WTC11 (cell line): ENCODE measurements around the gene CHRNE. TPM values are rescaled to one million over a fixed set of nuclear protein-coding genes. Genes with fewer than 3 reads are reported as not detected.
"Not testable (repeated sequence)": the region's sequence is repeated elsewhere in the genome, so short reads cannot be mapped to it uniquely, and the experiment has no call there.

Experiments used
- ATAC-seq: fragments of 200-7000 bp; cut with Tn5 transposase; 2 replicates; pipeline ENCODE4 v1.10.0; 2021; ENCODE audit warnings: mild to moderate bottlenecking, moderate library complexity
- CTCF ChIA-PET: fragments of 300-600 bp; sonication (Branson Sonifier 250); formaldehyde crosslinking; loops from one replicate; lab custom pipeline; 2021; ENCODE audit warnings: antibody characterized with exemption; lab: Charles Lee
- POLR2A ChIA-PET: fragments of 350-600 bp; sonication (Branson Sonifier 250); formaldehyde crosslinking; loops from one replicate; lab custom pipeline; 2021; ENCODE audit warnings: antibody characterized with exemption; lab: Charles Lee
- DNase-seq: peaks from one replicate; pipeline ENCODE4 v3.0.0; 2021; ENCODE audit warnings: low spot score
- H3K27ac Mint-ChIP-seq: 2 replicates; pipeline ENCODE4 v1.8.0; 2021; ENCODE audit warnings: mixed read lengths
- H3K27me3 Mint-ChIP-seq: 2 replicates; pipeline ENCODE4 v1.8.0; 2021; ENCODE audit warnings: low read depth, mild to moderate bottlenecking, moderate library complexity, mixed read lengths
- H3K36me3 Mint-ChIP-seq: 2 replicates; pipeline ENCODE4 v1.8.0; 2021; ENCODE audit warnings: mixed read lengths
- H3K4me1 Mint-ChIP-seq: 2 replicates; pipeline ENCODE4 v1.8.0; 2022; ENCODE audit warnings: mixed read lengths
- H3K4me3 Mint-ChIP-seq: 2 replicates; pipeline ENCODE4 v1.8.0; 2021; ENCODE audit warnings: mild to moderate bottlenecking, moderate library complexity, mixed read lengths
- H3K9me3 Mint-ChIP-seq: 2 replicates; pipeline ENCODE4 v1.8.0; 2021; ENCODE audit warnings: mixed read lengths
- ATF3 ChIP-seq: sonication (generic); formaldehyde crosslinking; conservative IDR thresholded peaks from 2 replicates; pipeline ENCODE4 v1.8.1; 2022; ENCODE audit warnings: mild to moderate bottlenecking, missing genetic modification reagents
- CREB1 ChIP-seq: sonication (generic); formaldehyde crosslinking; IDR thresholded peaks from 2 replicates; pipeline ENCODE4 v1.8.0; 2023; ENCODE audit warnings: mild to moderate bottlenecking, missing genetic modification reagents
- ETV6 ChIP-seq: sonication (generic); formaldehyde crosslinking; IDR thresholded peaks from 2 replicates; pipeline ENCODE4 v1.8.1; 2022; ENCODE audit warnings: mild to moderate bottlenecking, missing genetic modification reagents
- GABPB1 ChIP-seq: sonication (generic); formaldehyde crosslinking; IDR thresholded peaks from 2 replicates; pipeline ENCODE4 v1.8.1; 2023; ENCODE audit warnings: mild to moderate bottlenecking, missing genetic modification reagents
- HMGA2 ChIP-seq: fragments of 250-450 bp; sonication (Bioruptor Pico); IDR thresholded peaks from 2 replicates; pipeline ENCODE4 v1.4.0; 2021; ENCODE audit warnings: mild to moderate bottlenecking, moderate library complexity
- IRF2 ChIP-seq: sonication (generic); formaldehyde crosslinking; IDR thresholded peaks from 2 replicates; pipeline ENCODE4 v1.8.0; 2022; ENCODE audit warnings: low read depth, missing genetic modification reagents, borderline replicate concordance
- NFE2L1 ChIP-seq: sonication (generic); formaldehyde crosslinking; IDR thresholded peaks from 2 replicates; pipeline ENCODE4 v1.8.1; 2023; ENCODE audit warnings: missing genetic modification reagents
- SOX15 ChIP-seq: fragments of 250-450 bp; sonication (Bioruptor Pico); IDR thresholded peaks from 2 replicates; pipeline ENCODE4 v1.9.0; 2021; ENCODE audit warnings: mild to moderate bottlenecking
- ZNF121 ChIP-seq: sonication (generic); formaldehyde crosslinking; IDR thresholded peaks from 2 replicates; pipeline ENCODE4 v1.8.0; 2023; ENCODE audit warnings: missing genetic modification reagents
- ZNF416 ChIP-seq: fragments of 250-450 bp; sonication (Bioruptor Pico); IDR thresholded peaks from 2 replicates; pipeline ENCODE4 v1.9.0; 2021; ENCODE audit warnings: mild to moderate bottlenecking, inconsistent platforms
- total RNA-seq: library from RNA; stranded (reverse); gene quantifications from 3 replicates; pipeline ENCODE4 v1.2.3, GENCODE V29; 2021
- TF ChIP-seq, protein P1 (sequence below): fragments of 250-450 bp; sonication (Bioruptor Pico); IDR thresholded peaks from 2 replicates; pipeline ENCODE4 v2.1.2; 2022; ENCODE audit warnings: mild to moderate bottlenecking, moderate library complexity
- TF ChIP-seq, protein P2 (sequence below): sonication (generic); formaldehyde crosslinking; IDR thresholded peaks from 2 replicates; pipeline ENCODE4 v1.8.1; 2022; ENCODE audit warnings: missing genetic modification reagents, borderline replicate concordance

Gene CHRNE
- total RNA-seq, 1 experiment from 2014 or later = 0.70 TPM

- CTCF ChIA-PET = interaction anchor here (1.1 kb wide), 1 partner anchor 30 kb away, joined by 3 read pairs; no protein-coding TSS in a partner anchor
- not testable (repeated sequence) for ATAC-seq, H3K9me3 Mint-ChIP-seq, H3K27me3 Mint-ChIP-seq, DNase-seq, H3K4me3 Mint-ChIP-seq, H3K4me1 Mint-ChIP-seq, H3K27ac Mint-ChIP-seq, H3K36me3 Mint-ChIP-seq
- POLR2A ChIA-PET = interaction anchor here (0.6 to 0.8 kb wide), 2 partner anchors 14 to 62 kb away, joined by 3 read pairs; no protein-coding TSS in a partner anchor
- peak; percentile 97 for TF ChIP-seq HMGA2 (CRISPR knock-in tag)
These were observed 33.6 kb downstream of the CHRNE start for GRCh38 chr17:4869058-4869998.

GRCh38 chr17:4867535-4867934, 35.4 kb downstream of the CHRNE start:
- ChIA-PET CTCF (interaction anchor here (1.1 to 1.5 kb wide), 3 partner anchors 13 to 157 kb away, joined by 3 to 6 read pairs (median 4); partner anchors contain the start of gene ARRB2), POLR2A (interaction anchor here (1.5 kb wide), 1 partner anchor 8 kb away, joined by 4 read pairs; no protein-coding TSS in a partner anchor)
- H3K4me3 Mint-ChIP-seq, ATAC-seq, H3K36me3 Mint-ChIP-seq, DNase-seq, H3K27me3 Mint-ChIP-seq, H3K4me1 Mint-ChIP-seq, H3K27ac Mint-ChIP-seq, H3K9me3 Mint-ChIP-seq: not testable (repeated sequence)

GRCh38 chr17:4863321-4863720, 39.6 kb downstream of the CHRNE start:
- no peak for TF ChIP-seq NFE2L1
- TF ChIP-seq CREB1 (CRISPR knock-in tag) = no peak
- TF ChIP-seq SOX15 (CRISPR knock-in tag) = no peak
- TF ChIP-seq, protein P1, sequence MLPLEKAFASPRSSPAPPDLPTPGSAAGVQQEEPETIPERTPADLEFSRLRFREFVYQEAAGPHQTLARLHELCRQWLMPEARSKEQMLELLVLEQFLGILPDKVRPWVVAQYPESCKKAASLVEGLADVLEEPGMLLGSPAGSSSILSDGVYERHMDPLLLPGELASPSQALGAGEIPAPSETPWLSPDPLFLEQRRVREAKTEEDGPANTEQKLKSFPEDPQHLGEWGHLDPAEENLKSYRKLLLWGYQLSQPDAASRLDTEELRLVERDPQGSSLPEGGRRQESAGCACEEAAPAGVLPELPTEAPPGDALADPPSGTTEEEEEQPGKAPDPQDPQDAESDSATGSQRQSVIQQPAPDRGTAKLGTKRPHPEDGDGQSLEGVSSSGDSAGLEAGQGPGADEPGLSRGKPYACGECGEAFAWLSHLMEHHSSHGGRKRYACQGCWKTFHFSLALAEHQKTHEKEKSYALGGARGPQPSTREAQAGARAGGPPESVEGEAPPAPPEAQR (CRISPR knock-in tag) = no peak
- TF ChIP-seq ZNF416 (CRISPR knock-in tag) = no peak
- no peak for TF ChIP-seq GABPB1 (CRISPR knock-in tag)
- TF ChIP-seq, protein P2, sequence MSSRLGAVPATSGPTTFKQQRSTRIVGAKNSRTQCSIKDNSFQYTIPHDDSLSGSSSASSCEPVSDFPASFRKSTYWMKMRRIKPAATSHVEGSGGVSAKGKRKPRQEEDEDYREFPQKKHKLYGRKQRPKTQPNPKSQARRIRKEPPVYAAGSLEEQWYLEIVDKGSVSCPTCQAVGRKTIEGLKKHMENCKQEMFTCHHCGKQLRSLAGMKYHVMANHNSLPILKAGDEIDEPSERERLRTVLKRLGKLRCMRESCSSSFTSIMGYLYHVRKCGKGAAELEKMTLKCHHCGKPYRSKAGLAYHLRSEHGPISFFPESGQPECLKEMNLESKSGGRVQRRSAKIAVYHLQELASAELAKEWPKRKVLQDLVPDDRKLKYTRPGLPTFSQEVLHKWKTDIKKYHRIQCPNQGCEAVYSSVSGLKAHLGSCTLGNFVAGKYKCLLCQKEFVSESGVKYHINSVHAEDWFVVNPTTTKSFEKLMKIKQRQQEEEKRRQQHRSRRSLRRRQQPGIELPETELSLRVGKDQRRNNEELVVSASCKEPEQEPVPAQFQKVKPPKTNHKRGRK (CRISPR knock-in tag) = no peak
- TF ChIP-seq IRF2 (CRISPR knock-in tag) = no peak
- H3K36me3 Mint-ChIP-seq = no peaks in the 10 kb centered on the region
- ChIA-PET POLR2A (no interaction called here), CTCF (no interaction called here)
- H3K4me1 Mint-ChIP-seq = peaks cover 37% of the 10 kb centered on the region
- H3K27me3 Mint-ChIP-seq = no peaks in the 10 kb centered on the region
- H3K4me3 Mint-ChIP-seq = no peak overlapping the region
- H3K27ac Mint-ChIP-seq = peak overlapping the region; percentile 66
- no peak for DNase-seq
- H3K9me3 Mint-ChIP-seq = no peaks in the 10 kb centered on the region
- ATAC-seq = no peak

DNA sequence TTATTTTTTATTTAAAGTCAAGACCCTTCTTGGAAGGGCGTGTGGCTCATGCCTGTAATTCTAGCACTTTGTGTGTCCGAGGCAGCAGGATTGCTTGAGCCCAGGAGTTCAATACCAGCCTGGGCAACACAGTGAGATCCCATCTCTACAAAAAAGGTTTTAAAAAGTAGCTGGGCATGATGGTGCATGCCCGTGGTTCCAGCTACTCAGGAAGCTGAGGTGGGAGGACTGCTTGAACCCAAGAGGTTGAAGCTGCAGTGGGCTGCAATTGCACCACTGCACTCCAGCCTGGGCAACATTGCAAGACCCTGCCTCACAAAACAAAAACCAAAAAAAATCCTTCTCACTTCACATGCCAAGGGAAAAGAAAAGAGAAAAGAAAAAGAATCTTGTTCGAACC, 40.2 kb downstream of the CHRNE start:
- Mint-ChIP-seq H3K4me1 (peaks cover 42% of the 10 kb centered on the region), H3K36me3 (no peaks in the 10 kb centered on the region), H3K27me3 (no peaks in the 10 kb centered on the region), H3K27ac (peak overlapping the region; percentile 66; the same call in 1 of the 2 replicates), H3K9me3 (no peaks in the 10 kb centered on the region), H3K4me3 (no peak overlapping the region)
- ChIA-PET CTCF (no interaction called here), POLR2A (no interaction called here)
- DNase-seq (no peak), ATAC-seq (no peak)
- peak; percentile 99 for TF ChIP-seq ZNF121 (CRISPR knock-in tag)
- no peak for TF ChIP-seq ETV6 (CRISPR knock-in tag)
- no peak for TF ChIP-seq ATF3 (CRISPR knock-in tag)
